Measurements from ENCODE around the gene CNST.

DNA sequence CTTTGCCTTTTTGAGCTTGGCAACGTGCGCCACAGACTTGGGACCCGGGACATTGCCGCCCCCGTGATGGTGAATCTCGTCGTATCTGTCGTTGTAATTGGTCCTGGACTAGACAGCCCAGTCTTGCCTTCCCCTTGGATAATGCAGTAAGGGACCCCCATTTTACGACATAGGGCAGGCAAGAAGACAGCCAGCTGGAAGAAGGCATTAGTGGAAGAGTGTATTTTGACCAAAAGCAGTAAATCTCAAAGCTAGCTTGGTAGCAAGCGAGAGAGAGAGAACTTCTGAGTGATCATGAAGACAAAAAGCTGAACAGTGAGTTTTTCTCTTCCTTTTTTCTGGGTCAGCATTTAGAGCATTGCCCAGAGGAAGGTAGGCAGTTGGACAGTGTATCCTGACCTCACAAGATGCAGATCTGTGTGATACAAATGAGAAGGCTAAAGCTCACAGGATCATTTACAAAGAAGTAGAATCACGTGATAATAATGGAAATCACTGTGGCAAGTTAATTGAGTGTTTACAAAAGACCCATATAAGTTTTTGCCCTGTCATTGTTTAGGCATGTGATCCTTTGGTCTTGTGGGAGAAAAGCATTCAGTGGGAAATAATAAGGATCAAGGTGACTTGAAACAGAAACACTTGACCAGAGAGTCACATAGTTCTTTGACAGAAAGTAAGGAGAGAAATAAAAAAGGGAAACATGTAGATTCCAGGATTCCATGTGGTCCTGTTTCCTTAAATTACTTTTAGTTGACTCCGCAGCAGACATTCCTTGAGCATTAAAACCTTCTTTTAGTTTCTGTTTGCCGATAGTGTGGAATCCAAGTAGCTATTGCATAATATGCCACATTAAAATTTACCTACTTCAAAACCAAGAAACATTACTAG, 66.3 kb downstream of the CNST start:
- TF ChIP-seq CTCF (IDR thresholded peaks at IDR 0.05): no peak
- peak; percentile 39 for TF ChIP-seq POLR2AphosphoS5 (IDR thresholded peaks at IDR 0.05)
- no peak for TF ChIP-seq POLR2A (IDR thresholded peaks at IDR 0.05)
- TF ChIP-seq EP300 (IDR thresholded peaks at IDR 0.05): no peak

All from gastroesophageal sphincter (tissue), 3 donors.